ENCODE results near the gene AICDA.

DNA sequence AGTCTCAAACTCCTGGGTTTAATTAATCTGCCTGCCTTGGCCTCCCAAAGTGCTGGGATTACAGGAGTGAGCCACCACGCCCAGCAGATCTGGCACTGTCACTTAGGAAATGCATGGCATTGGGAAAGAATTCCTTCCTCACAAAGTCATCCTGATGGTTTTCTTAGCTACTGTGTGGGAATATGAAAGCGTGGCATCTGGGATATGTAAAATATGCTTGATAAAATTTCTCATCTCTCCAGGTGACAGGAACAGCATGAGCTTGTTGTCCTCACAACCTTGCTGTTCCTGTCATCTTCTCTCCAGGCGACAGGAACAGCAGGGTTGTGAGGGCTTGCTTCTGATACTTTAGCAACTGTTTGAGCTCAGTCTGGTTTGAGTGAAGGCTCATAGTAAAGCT is 16.1 kb upstream of the AICDA start:
- TF ChIP-seq POLR2AphosphoS5 (IDR thresholded peaks at IDR 0.05; ENCODE audit: borderline replicate concordance, low read depth, low read length) (no peak), EZH2 (IDR thresholded peaks at IDR 0.05) (no peak), FOXP2 (optimal IDR thresholded peaks at IDR 0.05; ENCODE audit: control extremely low read depth, extremely low read length, insufficient read depth) (no peak)
